GM21576 (cell line): ENCODE measurements around the gene SNX21.

ENCODE experiments used
- ATAC-seq: cut with Tn5 transposase; IDR thresholded peaks from one replicate; pipeline ENCODE4 v1.9.1; 2021; ENCODE audit warnings: mild to moderate bottlenecking, moderate library complexity; ENCODE audit not compliant: unreplicated experiment

Gene SNX21

GRCh38 chr20:45874576-45874975, 41.0 kb downstream of the SNX21 start:
- ATAC-seq = no peak

- ATAC-seq = no peak
Measured at GRCh38 chr20:45878076-45878761, 44.6 kb downstream of the SNX21 start.

- peak; percentile 99 for ATAC-seq
Measured at GRCh38 chr20:45880988-45881788, 47.6 kb downstream of the SNX21 start, which contains the start of gene ZSWIM1. Gene ZSWIM1 (plus strand): TSS chr20:45881227. CDS start chr20:45882593, 1,366 bp downstream.

GRCh38 chr20:45882469-45883099, 49.0 kb downstream of the SNX21 start:
- no peak for ATAC-seq

- no peak for ATAC-seq
Measured at GRCh38 chr20:45883100-45883469, 49.5 kb downstream of the SNX21 start.

- ATAC-seq = no peak
Measured at GRCh38 chr20:45886590-45887345, 53.2 kb downstream of the SNX21 start.

GRCh38 chr20:45887346-45887715, 53.7 kb downstream of the SNX21 start, which contains the start of gene SPATA25:
Gene SPATA25 (minus strand): TSS chr20:45887622. CDS start chr20:45887590, 32 bp downstream.
- ATAC-seq = no peak

GRCh38 chr20:45888681-45889080, 55.1 kb downstream of the SNX21 start:
- no peak for ATAC-seq

- ATAC-seq = peak; percentile 6
Measured at GRCh38 chr20:45890077-45890984, 56.7 kb downstream of the SNX21 start.

- peak; percentile 72 for ATAC-seq
Measured at GRCh38 chr20:45890985-45891983, 57.7 kb downstream of the SNX21 start, which contains the start of the genes CTSA and NEURL2. Gene CTSA (plus strand): TSS chr20:45891335. CDS start chr20:45891569, 234 bp downstream. Gene NEURL2 (minus strand): TSS chr20:45891208. CDS start chr20:45890991, 217 bp downstream.

GRCh38 chr20:45892049-45892825, 58.6 kb downstream of the SNX21 start:
- ATAC-seq = no peak
